H9 (cell line): ENCODE results near the gene GAB3. TPM values are rescaled to one million over a fixed set of nuclear protein-coding genes. Genes with fewer than 3 reads are reported as not detected.

Experiments used
- DNase-seq: peaks from one replicate; pipeline ENCODE4 v3.0.0-alpha.2; 2017
- H2AFZ ChIP-seq: one replicate; pipeline ENCODE4 v1.6.1; 2013; ENCODE audit warnings: mild to moderate bottlenecking, low read length, control low read depth, moderate library complexity
- H2AK5ac ChIP-seq: 2 replicates; pipeline ENCODE4 v1.6.1; 2013; ENCODE audit warnings: low read length, control low read depth, mixed read lengths; ENCODE audit not compliant: insufficient read length
- H2BK120ac ChIP-seq: one replicate; pipeline ENCODE4 v1.6.1; 2013; ENCODE audit warnings: low read depth, mild to moderate bottlenecking, low read length, control low read depth, inconsistent platforms; ENCODE audit not compliant: poor library complexity, severe bottlenecking
- H2BK12ac ChIP-seq: 2 replicates; pipeline ENCODE4 v1.6.1; 2013; ENCODE audit warnings: low read length, control low read depth, mixed read lengths, low read depth; ENCODE audit not compliant: insufficient read length
- H2BK15ac ChIP-seq: 2 replicates; pipeline ENCODE4 v1.6.1; 2013; ENCODE audit warnings: low read depth, low read length, control low read depth
- H2BK20ac ChIP-seq: one replicate; pipeline ENCODE4 v1.6.1; 2013; ENCODE audit warnings: low read depth, mild to moderate bottlenecking, low read length, control low read depth, inconsistent platforms; ENCODE audit not compliant: poor library complexity, severe bottlenecking
- H2BK5ac ChIP-seq: 2 replicates; pipeline ENCODE4 v1.6.1; 2013; ENCODE audit warnings: low read length, control low read depth, mixed read lengths; ENCODE audit not compliant: insufficient read length
- H3K14ac ChIP-seq: 2 replicates; pipeline ENCODE4 v1.6.1; 2013; ENCODE audit warnings: low read length, control low read depth; ENCODE audit not compliant: insufficient read depth
- H3K18ac ChIP-seq: 2 replicates; pipeline ENCODE4 v1.6.1; 2013; ENCODE audit warnings: low read depth, mild to moderate bottlenecking, mixed read lengths, low read length, control low read depth; ENCODE audit not compliant: insufficient read length
- H3K23ac ChIP-seq: 2 replicates; pipeline ENCODE4 v1.6.1; 2013; ENCODE audit warnings: low read length, control low read depth, mixed read lengths, low read depth; ENCODE audit not compliant: insufficient read length
- H3K23me2 ChIP-seq: 2 replicates; pipeline ENCODE4 v1.6.1; 2013; ENCODE audit warnings: low read depth, mild to moderate bottlenecking, mixed read lengths, low read length, control low read depth; ENCODE audit not compliant: insufficient read length, poor library complexity, severe bottlenecking
- H3K27ac ChIP-seq: 2 replicates; pipeline ENCODE4 v1.5.1; 2013; ENCODE audit warnings: low read length, control low read depth, mixed read lengths, low read depth; ENCODE audit not compliant: insufficient read length
- H3K27me3 ChIP-seq: 2 replicates; pipeline ENCODE4 v1.6.1; 2013; ENCODE audit warnings: low read length, control low read depth, inconsistent platforms; ENCODE audit not compliant: insufficient read depth
- H3K4ac ChIP-seq: 2 replicates; pipeline ENCODE4 v1.6.1; 2013; ENCODE audit warnings: low read depth, mild to moderate bottlenecking, control low read depth, inconsistent platforms, low read length, moderate library complexity
- H3K4me1 ChIP-seq: 2 replicates; pipeline ENCODE4 v1.6.1; 2013; ENCODE audit warnings: low read length, control low read depth, inconsistent platforms; ENCODE audit not compliant: insufficient read depth
- H3K4me2 ChIP-seq: 2 replicates; pipeline ENCODE4 v1.6.1; 2013; ENCODE audit warnings: low read length, control low read depth, mixed read lengths; ENCODE audit not compliant: insufficient read length, insufficient read depth
- H3K56ac ChIP-seq: 2 replicates; pipeline ENCODE4 v1.6.1; 2013; ENCODE audit warnings: low read depth, mild to moderate bottlenecking, mixed read lengths, low read length, control low read depth; ENCODE audit not compliant: insufficient read length
- H3K79me1 ChIP-seq: 2 replicates; pipeline ENCODE4 v1.6.1; 2013; ENCODE audit warnings: low read depth, mild to moderate bottlenecking, moderate library complexity, low read length, control low read depth, inconsistent platforms; ENCODE audit not compliant: insufficient read depth, poor library complexity, severe bottlenecking
- H3K79me2 ChIP-seq: 2 replicates; pipeline ENCODE4 v1.6.1; 2013; ENCODE audit warnings: low read length, control low read depth, inconsistent platforms; ENCODE audit not compliant: insufficient read depth
- H3K9ac ChIP-seq: 2 replicates; pipeline ENCODE4 v1.6.1; 2013; ENCODE audit warnings: low read length, control low read depth, mixed read lengths; ENCODE audit not compliant: insufficient read length; ENCODE audit errors: extremely low read depth
- H3K9me3 ChIP-seq: one replicate; pipeline ENCODE4 v1.6.1; 2013; ENCODE audit warnings: low read depth, low read length, inconsistent platforms; ENCODE audit not compliant: control insufficient read depth
- H3T11ph ChIP-seq: one replicate; pipeline ENCODE4 v1.6.1; 2013; ENCODE audit warnings: mild to moderate bottlenecking, low read length, control low read depth, inconsistent platforms
- H4K20me1 ChIP-seq: one replicate; pipeline ENCODE4 v1.6.1; 2013; ENCODE audit not compliant: control insufficient read depth, insufficient read length, insufficient read depth
- H4K5ac ChIP-seq: 2 replicates; pipeline ENCODE4 v1.6.1; 2013; ENCODE audit warnings: low read depth, mild to moderate bottlenecking, mixed read lengths, low read length, control low read depth; ENCODE audit not compliant: insufficient read length
- H4K8ac ChIP-seq: replicated peaks from 2 replicates; pipeline ENCODE4 v1.6.1; 2013; ENCODE audit warnings: low read length, control low read depth, mixed read lengths, low read depth; ENCODE audit not compliant: insufficient read length
- H4K91ac ChIP-seq: 2 replicates; pipeline ENCODE4 v1.6.1; 2013; ENCODE audit warnings: low read depth, mild to moderate bottlenecking, moderate library complexity, mixed read lengths, low read length, control low read depth; ENCODE audit not compliant: insufficient read length
- H3K27ac Mint-ChIP-seq, 3 experiments: 2 replicates in 2 of 3; 3 replicates in 1 of 3; pipeline ENCODE4 v1.8.0; 2020 to 2021; ENCODE audit warnings: mixed read lengths in 3 of 3, mild to moderate bottlenecking in 1 of 3, moderate library complexity in 1 of 3
- H3K27me3 Mint-ChIP-seq: 2 replicates; pipeline ENCODE4 v1.8.0; 2021; ENCODE audit warnings: low read depth, mild to moderate bottlenecking, moderate library complexity, mixed read lengths
- H3K36me3 Mint-ChIP-seq, 3 experiments: 2 replicates in 2 of 3; 3 replicates in 1 of 3; pipeline ENCODE4 v1.8.0; 2020 to 2021; ENCODE audit warnings: low read depth in 3 of 3, mixed read lengths in 3 of 3; ENCODE audit not compliant: insufficient read depth in 1 of 3
- H3K4me1 Mint-ChIP-seq, 2 experiments: 2 replicates each; pipeline ENCODE4 v1.8.0; 2020; ENCODE audit warnings: mixed read lengths in 2 of 2
- H3K4me3 Mint-ChIP-seq, 2 experiments: 2 replicates in 1 of 2; 3 replicates in 1 of 2; pipeline ENCODE4 v1.8.0; 2020 to 2021; ENCODE audit warnings: mild to moderate bottlenecking in 2 of 2, mixed read lengths in 2 of 2, moderate library complexity in 1 of 2
- H3K9me3 Mint-ChIP-seq, 2 experiments: 2 replicates in 1 of 2; 3 replicates in 1 of 2; pipeline ENCODE4 v1.8.0; 2020; ENCODE audit warnings: mild to moderate bottlenecking in 2 of 2, mixed read lengths in 2 of 2, moderate library complexity in 1 of 2
- WGBS: extraction: QIAGEN DNeasy Blood & Tissue Kit; methylation state at CpG from one replicate; pipeline ENCODE4 v1.1.7; 2013; ENCODE audit warnings: missing lambda C conversion rate, low lambda C conversion rate, mixed read lengths; ENCODE audit not compliant: insufficient read length; ENCODE audit errors: extremely low coverage; 5-methylcytosine and 5-hydroxymethylcytosine counted together
- total RNA-seq: library from RNA; stranded (reverse); gene quantifications from 2 replicates; pipeline ENCODE4 v1.2.1, GENCODE V29; 2021
- TF ChIP-seq, protein P1 (sequence below): fragments of 200-600 bp; sonication (generic); conservative IDR thresholded peaks from 3 replicates; pipeline ENCODE4 v1.8.0; 2021; ENCODE audit warnings: antibody characterized with exemption, mild to moderate bottlenecking

The GAB3 gene
- total RNA-seq, 1 experiment from 2014 or later, result 0.46 TPM

DNA sequence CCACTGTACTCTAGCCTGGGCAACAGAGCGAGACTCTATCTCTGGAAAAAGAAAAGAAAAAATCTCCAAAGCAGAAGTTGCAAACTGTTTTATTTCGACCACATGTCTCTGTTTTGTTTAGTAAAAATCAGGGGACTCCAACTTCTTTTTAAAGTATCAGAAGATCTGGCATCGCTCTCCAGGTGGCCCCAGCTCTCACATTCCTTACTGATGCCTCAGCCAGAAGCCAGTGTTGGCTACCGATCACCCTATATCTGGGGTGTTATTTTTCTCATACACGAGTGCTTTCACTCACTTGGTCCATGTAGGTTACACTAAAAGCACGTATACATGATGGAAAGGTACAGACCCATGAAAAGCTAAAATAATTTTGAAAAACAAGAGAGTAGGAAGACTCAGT, 46.1 kb upstream of the GAB3 start:
- TF ChIP-seq, protein P1, sequence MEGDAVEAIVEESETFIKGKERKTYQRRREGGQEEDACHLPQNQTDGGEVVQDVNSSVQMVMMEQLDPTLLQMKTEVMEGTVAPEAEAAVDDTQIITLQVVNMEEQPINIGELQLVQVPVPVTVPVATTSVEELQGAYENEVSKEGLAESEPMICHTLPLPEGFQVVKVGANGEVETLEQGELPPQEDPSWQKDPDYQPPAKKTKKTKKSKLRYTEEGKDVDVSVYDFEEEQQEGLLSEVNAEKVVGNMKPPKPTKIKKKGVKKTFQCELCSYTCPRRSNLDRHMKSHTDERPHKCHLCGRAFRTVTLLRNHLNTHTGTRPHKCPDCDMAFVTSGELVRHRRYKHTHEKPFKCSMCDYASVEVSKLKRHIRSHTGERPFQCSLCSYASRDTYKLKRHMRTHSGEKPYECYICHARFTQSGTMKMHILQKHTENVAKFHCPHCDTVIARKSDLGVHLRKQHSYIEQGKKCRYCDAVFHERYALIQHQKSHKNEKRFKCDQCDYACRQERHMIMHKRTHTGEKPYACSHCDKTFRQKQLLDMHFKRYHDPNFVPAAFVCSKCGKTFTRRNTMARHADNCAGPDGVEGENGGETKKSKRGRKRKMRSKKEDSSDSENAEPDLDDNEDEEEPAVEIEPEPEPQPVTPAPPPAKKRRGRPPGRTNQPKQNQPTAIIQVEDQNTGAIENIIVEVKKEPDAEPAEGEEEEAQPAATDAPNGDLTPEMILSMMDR, result no peak
- Histone ChIP-seq H3K4me1 (no peaks in the 10 kb centered on the region; the same call in 1 of the 2 replicates), H2BK20ac (no peak overlapping the region), H2BK15ac (no peak overlapping the region), H3K79me1 (no peaks in the 10 kb centered on the region), H3K23me2 (peaks cover 2% of the 10 kb centered on the region), H3K27ac (no peak overlapping the region), H3K27me3 (0 out of 2 replicates have a peak, but pooled peaks cover 2% of the 10 kb centered on the region), H3K18ac (no peak overlapping the region), H3K23ac (no peak overlapping the region), H3K9ac (no peak overlapping the region), H4K5ac (no peak overlapping the region), H3K4ac (no peak overlapping the region), H2BK120ac (no peak overlapping the region), H3T11ph (no peak overlapping the region), H2AFZ (no peak overlapping the region), H3K14ac (no peak overlapping the region), H3K9me3 (peaks cover 42% of the 10 kb centered on the region), H4K20me1 (no peaks in the 10 kb centered on the region), H3K79me2 (no peaks in the 10 kb centered on the region; the same call in 1 of the 2 replicates), H2BK5ac (no peak overlapping the region), H3K4me2 (no peak overlapping the region), H2BK12ac (no peak overlapping the region), H4K91ac (no peak overlapping the region), H2AK5ac (no peak overlapping the region), H4K8ac (no peak overlapping the region), H3K56ac (no peak overlapping the region)
- DNase-seq, result no peak
- no peak overlapping the region for H3K4me3 Mint-ChIP-seq
- no CpG with 5 or more reads among the region's 6 CpGs for WGBS
- peaks cover 7% of the 10 kb centered on the region for H3K27me3 Mint-ChIP-seq
- no peak overlapping the region for H3K27ac Mint-ChIP-seq
- H3K4me1 Mint-ChIP-seq, result peaks cover 15 to 20% of the 10 kb centered on the region in 2 experiments
- peaks cover 0 to 6% (median 1%) of the 10 kb centered on the region in 3 experiments; a peak in 5 of 7 replicates for H3K36me3 Mint-ChIP-seq
- H3K9me3 Mint-ChIP-seq, result peaks cover 70 to 72% of the 10 kb centered on the region in 2 experiments
